Keratinocyte (primary cell): ENCODE measurements around the gene PLEKHJ1. TPM values are rescaled to one million over a fixed set of nuclear protein-coding genes. Genes with fewer than 3 reads are reported as not detected.
"Not testable (repeated sequence)": the region's sequence is repeated elsewhere in the genome, so short reads cannot be mapped to it uniquely, and the experiment has no call there.

Experiments
- DNase-seq: peaks from one replicate; pipeline ENCODE4 v3.0.0-alpha.2; 2011; ENCODE audit warnings: low read depth, missing footprints, low spot score
- FAIRE-seq: peaks from 2 replicates; lab custom pipeline; 2011; peaks lifted over from hg19 to GRCh38; lab: Jason Lieb, UNC
- H2AFZ ChIP-seq: 2 replicates; pipeline ENCODE4 v1.6.0; 2012; ENCODE audit warnings: low read length, control low read depth, inconsistent platforms; ENCODE audit not compliant: control insufficient read depth
- H3K27ac ChIP-seq: 2 replicates; pipeline ENCODE4 v1.5.1; 2011; ENCODE audit warnings: low read length; ENCODE audit not compliant: control insufficient read depth, insufficient read depth
- H3K27me3 ChIP-seq: 3 replicates; pipeline ENCODE4 v1.6.0; 2011; ENCODE audit warnings: low read length; ENCODE audit not compliant: control insufficient read depth, insufficient read depth; ENCODE audit errors: extremely low read depth
- H3K36me3 ChIP-seq, 2 experiments: 2 replicates in 1 of 2; 3 replicates in 1 of 2; pipeline ENCODE4 v1.5.1; 2011; ENCODE audit warnings: low read length in 2 of 2, mild to moderate bottlenecking in 1 of 2; ENCODE audit not compliant: control insufficient read depth in 2 of 2, insufficient read depth in 2 of 2; ENCODE audit errors: extremely low read depth in 1 of 2
- H3K4me1 ChIP-seq: 3 replicates; pipeline ENCODE4 v1.5.1; 2011; ENCODE audit warnings: low read length; ENCODE audit not compliant: control insufficient read depth, insufficient read depth; ENCODE audit errors: extremely low read depth
- H3K4me2 ChIP-seq: 3 replicates; pipeline ENCODE4 v1.6.0; 2011; ENCODE audit warnings: low read depth, low read length; ENCODE audit not compliant: control insufficient read depth, insufficient read depth; ENCODE audit errors: extremely low read depth
- H3K4me3 ChIP-seq, 3 experiments: fragments of 200-600 bp in 1 of 3; sonication (generic) in 1 of 3; 2 replicates in 2 of 3; 3 replicates in 1 of 3; pipeline ENCODE4 v1.5.1; 2011 to 2016; ENCODE audit warnings: low read length in 3 of 3, mild to moderate bottlenecking in 3 of 3, control low read depth in 2 of 3, inconsistent platforms in 1 of 3, low read depth in 1 of 3, mixed read lengths in 1 of 3, mixed run types in 1 of 3, moderate library complexity in 1 of 3; ENCODE audit not compliant: control insufficient read depth in 2 of 3, insufficient read depth in 2 of 3; ENCODE audit errors: extremely low read depth in 1 of 3
- H3K79me2 ChIP-seq: 2 replicates; pipeline ENCODE4 v1.6.0; 2012; ENCODE audit warnings: low read length; ENCODE audit not compliant: control insufficient read depth, insufficient read depth
- H3K9ac ChIP-seq: 3 replicates; pipeline ENCODE4 v1.6.0; 2011; ENCODE audit warnings: low read length; ENCODE audit not compliant: control insufficient read depth, insufficient read depth; ENCODE audit errors: extremely low read depth
- H3K9me1 ChIP-seq: 3 replicates; pipeline ENCODE4 v1.6.0; 2011; ENCODE audit warnings: low read length; ENCODE audit not compliant: control insufficient read depth, insufficient read depth; ENCODE audit errors: extremely low read depth
- H3K9me3 ChIP-seq: 2 replicates; pipeline ENCODE4 v1.5.1; 2012; ENCODE audit warnings: low read depth, low read length; ENCODE audit not compliant: control insufficient read depth
- H4K20me1 ChIP-seq: 3 replicates; pipeline ENCODE4 v1.6.0; 2011; ENCODE audit warnings: low read length; ENCODE audit not compliant: control insufficient read depth, insufficient read depth; ENCODE audit errors: extremely low read depth
- EZH2 ChIP-seq: IDR thresholded peaks from one replicate; pipeline ENCODE4 v1.6.1; 2012; ENCODE audit warnings: inconsistent platforms, mild to moderate bottlenecking, low read length, moderate library complexity
- dilution Hi-C: fragments of 300-500 bp; cut with MboI; formaldehyde crosslinking; loops from one replicate; pipeline ENCODE4 v1.7.0; 2020; ENCODE audit warnings: low sequenced_read_pairs; ENCODE audit not compliant: extremely low pct_ligation_motif_present
- polyA plus RNA-seq, 5 experiments: library from polyadenylated mRNA; depleted of rRNA in 3 of 5; stranded (reverse) in 3 of 5; stranded (forward) in 1 of 5; unstranded in 1 of 5; fragments of >200 nt; gene quantifications; 1 replicate in 1 of 5; 2 replicates in 3 of 5; 3 replicates in 1 of 5; pipeline versions ENCODE4 v1.2.1 to v1.2.3, GENCODE V29; 2011 to 2012; ENCODE audit warnings: missing spikeins in 2 of 5, low read depth in 1 of 5, low replicate concordance in 1 of 5
- TF ChIP-seq, protein P1 (sequence below), 3 experiments: IDR thresholded peaks in 1 of 3; conservative IDR thresholded peaks in 1 of 3; optimal IDR thresholded peaks in 1 of 3; 2 replicates in 2 of 3; 3 replicates in 1 of 3; pipeline versions ENCODE3 to v1.5.1; 2011; ENCODE audit warnings: low read length in 3 of 3, mild to moderate bottlenecking in 3 of 3, moderate library complexity in 2 of 3, control low read depth in 1 of 3, inconsistent platforms in 1 of 3; ENCODE audit not compliant: insufficient read depth in 2 of 3; ENCODE audit errors: extremely low read depth in 1 of 3

PLEKHJ1 gene
- polyA plus RNA-seq, 1 donor (not counting 4 experiments of a cell fraction or from before 2014, with no cell fraction given): 36.8 TPM

DNA sequence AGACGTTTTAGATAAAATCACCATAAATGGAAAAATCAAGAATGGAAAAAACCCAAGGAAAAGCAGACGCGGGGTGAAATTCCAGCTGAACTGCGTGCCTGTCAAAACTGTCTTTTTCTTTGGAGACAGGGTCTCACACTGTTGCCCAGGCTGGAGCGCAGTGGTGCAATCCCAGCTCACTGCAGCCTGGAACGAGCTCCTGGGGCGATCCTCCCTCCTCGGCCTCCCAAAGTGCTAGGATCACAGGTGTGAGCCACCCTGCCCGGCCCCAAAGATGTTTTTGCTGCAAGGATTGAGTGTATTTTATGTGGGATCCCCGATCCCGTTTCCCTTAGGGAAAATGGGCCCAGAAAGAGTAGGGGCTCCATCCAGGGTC lies 46.7 kb upstream of the PLEKHJ1 start:
- no peaks in the 10 kb centered on the region for H3K4me1 ChIP-seq
- DNase-seq (no peak), FAIRE-seq (no peak)
- no peaks in the 10 kb centered on the region for H3K36me3 ChIP-seq
- peaks cover 2% of the 10 kb centered on the region for H3K27me3 ChIP-seq
- H2AFZ ChIP-seq: no peak overlapping the region
- H3K4me3 ChIP-seq: no peak overlapping the region
- H3K9me3 ChIP-seq: no peaks in the 10 kb centered on the region
- H4K20me1 ChIP-seq: no peaks in the 10 kb centered on the region
- H3K9ac ChIP-seq: no peak overlapping the region
- no peak overlapping the region for H3K27ac ChIP-seq
- no peaks in the 10 kb centered on the region for H3K79me2 ChIP-seq
- no peak overlapping the region for H3K4me2 ChIP-seq
- TF ChIP-seq, protein P1, sequence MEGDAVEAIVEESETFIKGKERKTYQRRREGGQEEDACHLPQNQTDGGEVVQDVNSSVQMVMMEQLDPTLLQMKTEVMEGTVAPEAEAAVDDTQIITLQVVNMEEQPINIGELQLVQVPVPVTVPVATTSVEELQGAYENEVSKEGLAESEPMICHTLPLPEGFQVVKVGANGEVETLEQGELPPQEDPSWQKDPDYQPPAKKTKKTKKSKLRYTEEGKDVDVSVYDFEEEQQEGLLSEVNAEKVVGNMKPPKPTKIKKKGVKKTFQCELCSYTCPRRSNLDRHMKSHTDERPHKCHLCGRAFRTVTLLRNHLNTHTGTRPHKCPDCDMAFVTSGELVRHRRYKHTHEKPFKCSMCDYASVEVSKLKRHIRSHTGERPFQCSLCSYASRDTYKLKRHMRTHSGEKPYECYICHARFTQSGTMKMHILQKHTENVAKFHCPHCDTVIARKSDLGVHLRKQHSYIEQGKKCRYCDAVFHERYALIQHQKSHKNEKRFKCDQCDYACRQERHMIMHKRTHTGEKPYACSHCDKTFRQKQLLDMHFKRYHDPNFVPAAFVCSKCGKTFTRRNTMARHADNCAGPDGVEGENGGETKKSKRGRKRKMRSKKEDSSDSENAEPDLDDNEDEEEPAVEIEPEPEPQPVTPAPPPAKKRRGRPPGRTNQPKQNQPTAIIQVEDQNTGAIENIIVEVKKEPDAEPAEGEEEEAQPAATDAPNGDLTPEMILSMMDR (optimal IDR thresholded peaks at IDR 0.05 in 1 of 3, IDR thresholded peaks at IDR 0.05 in 1 of 3, conservative IDR thresholded peaks at IDR 0.05 in 1 of 3; ENCODE audit: extremely low read depth in 1 of 3, insufficient read depth in 2 of 3, low read length in 3 of 3): no peak
- no peak for TF ChIP-seq EZH2
- H3K9me1 ChIP-seq: no peaks in the 10 kb centered on the region
- dilution Hi-C loops: no loop called here

GRCh38 chr19:2282062-2282861 lies 46.1 kb upstream of the PLEKHJ1 start, which contains the start of gene PEAK3:
Gene PEAK3 (minus strand): TSS chr19:2282175. CDS start chr19:2280931, 1,244 bp downstream.
- H3K4me2 ChIP-seq: no peak within 1 kb of the TSS
- no peak within 1 kb of the TSS for H3K27ac ChIP-seq
- no peaks in the 10 kb centered on the region for H3K79me2 ChIP-seq
- no peak within 1 kb of the TSS for H3K9ac ChIP-seq
- H3K9me1 ChIP-seq: no peaks in the 10 kb centered on the region
- H4K20me1 ChIP-seq: no peaks in the 10 kb centered on the region
- no peaks in the 10 kb centered on the region for H3K9me3 ChIP-seq
- no peak within 1 kb of the TSS for H2AFZ ChIP-seq
- H3K4me1 ChIP-seq: no peaks in the 10 kb centered on the region
- H3K4me3 ChIP-seq: no peak within 1 kb of the TSS
- DNase-seq (no peak), FAIRE-seq (no peak)
- H3K27me3 ChIP-seq: no peaks in the 10 kb centered on the region
- dilution Hi-C loops: no loop called here
- H3K36me3 ChIP-seq: no peaks in the 10 kb centered on the region
- TF ChIP-seq EZH2: no peak
- TF ChIP-seq, protein P1 (optimal IDR thresholded peaks at IDR 0.05 in 1 of 3, IDR thresholded peaks at IDR 0.05 in 1 of 3, conservative IDR thresholded peaks at IDR 0.05 in 1 of 3; ENCODE audit: extremely low read depth in 1 of 3, insufficient read depth in 2 of 3, low read length in 3 of 3): no peak

DNA sequence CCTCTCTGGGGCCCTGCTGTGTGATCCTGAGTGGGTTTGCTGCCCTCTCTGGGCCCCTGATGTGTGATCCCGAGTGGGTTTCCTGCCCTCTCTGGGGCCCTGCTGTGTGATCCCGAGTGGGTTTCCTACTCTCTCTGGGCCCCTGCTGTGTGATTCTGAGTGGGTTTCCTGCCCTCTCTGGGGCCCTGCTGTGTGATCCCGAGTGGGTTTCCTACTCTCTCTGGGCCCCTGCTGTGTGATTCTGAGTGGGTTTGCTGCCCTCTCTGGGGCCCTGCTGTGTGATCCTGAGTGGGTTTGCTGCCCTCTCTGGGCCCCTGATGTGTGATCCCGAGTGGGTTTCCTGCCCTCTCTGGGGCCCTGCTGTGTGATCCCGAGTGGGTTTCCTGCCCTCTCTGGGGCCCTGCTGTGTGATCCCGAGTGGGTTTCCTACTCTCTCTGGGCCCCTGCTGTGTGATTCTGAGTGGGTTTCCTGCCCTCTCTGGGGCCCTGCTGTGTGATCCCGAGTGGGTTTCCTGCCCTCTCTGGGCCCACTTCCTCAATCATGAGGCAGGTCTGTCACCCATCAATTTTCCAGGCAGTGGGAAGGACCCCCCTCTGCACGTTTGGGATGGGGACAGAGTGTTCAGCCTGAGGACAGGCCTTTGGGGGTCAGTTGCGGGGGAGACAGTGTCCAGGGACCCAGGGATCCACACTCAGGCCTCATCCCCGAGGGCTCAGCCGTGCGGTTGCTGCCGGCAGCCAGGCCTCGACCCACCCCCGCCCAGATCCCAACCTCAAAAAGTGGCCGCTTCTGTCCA lies 45.3 kb upstream of the PLEKHJ1 start:
- H4K20me1 ChIP-seq, H3K4me2 ChIP-seq, H3K79me2 ChIP-seq, H3K27ac ChIP-seq, H3K4me3 ChIP-seq, dilution Hi-C loops, H3K4me1 ChIP-seq, H3K9ac ChIP-seq, H3K9me3 ChIP-seq, H3K27me3 ChIP-seq, H2AFZ ChIP-seq, H3K9me1 ChIP-seq, H3K36me3 ChIP-seq, FAIRE-seq, DNase-seq: not testable (repeated sequence)
